LNCAP (cell line): ENCODE results near the gene RFX4.

Experiments used
- CTCF ChIP-seq: fragments of 450-650 bp; IDR thresholded peaks from 2 replicates; pipeline ENCODE4 v1.5.1; 2017; ENCODE audit warnings: mild to moderate bottlenecking

Gene RFX4

GRCh38 chr12:106580671-106581508 is 1.9 kb upstream of the RFX4 start:
- no peak for TF ChIP-seq CTCF

- no peak for TF ChIP-seq CTCF
These were observed 1.1 kb upstream of the RFX4 start for GRCh38 chr12:106581543-106582248.

GRCh38 chr12:106582249-106582591 is 584 bp upstream of the RFX4 start:
- no peak for TF ChIP-seq CTCF

- no peak for TF ChIP-seq CTCF
These were observed 669 bp downstream of the RFX4 start for GRCh38 chr12:106583242-106584103.

- no peak for TF ChIP-seq CTCF
These were observed 1.6 kb downstream of the RFX4 start for GRCh38 chr12:106584104-106585064.

- TF ChIP-seq CTCF: no peak
These were observed 2.3 kb downstream of the RFX4 start for GRCh38 chr12:106585105-106585520.
